Measurements from ENCODE around the gene CITED4.

GRCh38 chr1:40838045-40838979, 23.9 kb downstream of the CITED4 start:
- TF ChIP-seq, protein P1, sequence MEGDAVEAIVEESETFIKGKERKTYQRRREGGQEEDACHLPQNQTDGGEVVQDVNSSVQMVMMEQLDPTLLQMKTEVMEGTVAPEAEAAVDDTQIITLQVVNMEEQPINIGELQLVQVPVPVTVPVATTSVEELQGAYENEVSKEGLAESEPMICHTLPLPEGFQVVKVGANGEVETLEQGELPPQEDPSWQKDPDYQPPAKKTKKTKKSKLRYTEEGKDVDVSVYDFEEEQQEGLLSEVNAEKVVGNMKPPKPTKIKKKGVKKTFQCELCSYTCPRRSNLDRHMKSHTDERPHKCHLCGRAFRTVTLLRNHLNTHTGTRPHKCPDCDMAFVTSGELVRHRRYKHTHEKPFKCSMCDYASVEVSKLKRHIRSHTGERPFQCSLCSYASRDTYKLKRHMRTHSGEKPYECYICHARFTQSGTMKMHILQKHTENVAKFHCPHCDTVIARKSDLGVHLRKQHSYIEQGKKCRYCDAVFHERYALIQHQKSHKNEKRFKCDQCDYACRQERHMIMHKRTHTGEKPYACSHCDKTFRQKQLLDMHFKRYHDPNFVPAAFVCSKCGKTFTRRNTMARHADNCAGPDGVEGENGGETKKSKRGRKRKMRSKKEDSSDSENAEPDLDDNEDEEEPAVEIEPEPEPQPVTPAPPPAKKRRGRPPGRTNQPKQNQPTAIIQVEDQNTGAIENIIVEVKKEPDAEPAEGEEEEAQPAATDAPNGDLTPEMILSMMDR (IDR thresholded peaks at IDR 0.05) = no peak
- TF ChIP-seq POLR2A (IDR thresholded peaks at IDR 0.05) = no peak
